Measurements from ENCODE around the gene FAM110D.

Gene FAM110D

DNA sequence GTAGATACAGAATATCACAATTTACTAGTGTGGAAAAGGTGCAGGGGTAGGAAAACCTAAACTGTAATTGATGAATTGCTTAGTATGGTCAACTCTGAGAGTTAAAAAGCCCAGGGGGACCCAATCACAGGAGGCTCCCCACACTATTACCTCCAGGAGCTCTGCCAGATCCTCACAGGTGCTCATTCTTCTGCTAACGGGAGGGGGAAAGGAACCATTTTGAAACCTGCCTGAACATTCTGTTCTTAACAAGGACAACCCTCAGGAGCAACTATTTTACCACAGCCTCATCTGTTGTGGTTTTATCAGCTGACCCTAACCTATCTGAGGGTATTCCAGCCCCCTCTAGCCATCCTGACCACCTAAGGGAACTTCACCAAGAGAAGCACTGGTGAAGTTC, 28.2 kb upstream of the FAM110D start:
- no peak overlapping the region for H3K9ac ChIP-seq (ENCODE audit: low read length)
- no peak overlapping the region for H4K91ac ChIP-seq (ENCODE audit: low read depth, low read length)
- no peak overlapping the region for H2BK5ac ChIP-seq (ENCODE audit: low read depth, low read length, poor library complexity)
- no CpG with 5 or more reads among the region's 1 CpG for WGBS (ENCODE audit: extremely low coverage, insufficient coverage, insufficient read length)
- H4K8ac ChIP-seq (ENCODE audit: low read depth, low read length), result no peak overlapping the region
- H2BK12ac ChIP-seq (ENCODE audit: low read length), result no peak overlapping the region
- no peak overlapping the region for H3K23ac ChIP-seq (ENCODE audit: low read length)
- H3K79me2 ChIP-seq (ENCODE audit: control insufficient read depth, insufficient read depth, low read length, poor library complexity), result no peaks in the 10 kb centered on the region
- H3K36me3 ChIP-seq (ENCODE audit: control insufficient read depth in 1 of 2, insufficient read depth in 2 of 2, low read length in 2 of 2), result no peaks in the 10 kb centered on the region
- H3K4me3 ChIP-seq (ENCODE audit: low read depth, low read length), result no peak overlapping the region
- no peaks in the 10 kb centered on the region for H3K4me1 ChIP-seq (ENCODE audit: control insufficient read depth in 1 of 2, insufficient read depth in 2 of 2, low read length in 2 of 2)
- no peak overlapping the region for H4K12ac ChIP-seq (ENCODE audit: low read depth, low read length)
- no peak overlapping the region for H3K27ac ChIP-seq (ENCODE audit: low read depth, low read length)
- H3K14ac ChIP-seq (ENCODE audit: low read length), result no peak overlapping the region
- no peak overlapping the region for H2BK120ac ChIP-seq (ENCODE audit: insufficient read depth, low read length, poor library complexity)
- H3K9me3 ChIP-seq (ENCODE audit: insufficient read depth, low read depth, low read length), result no peaks in the 10 kb centered on the region
- no peak overlapping the region for H2AFZ ChIP-seq (ENCODE audit: insufficient read depth, low read length, poor library complexity)
- no peak overlapping the region for H2AK5ac ChIP-seq (ENCODE audit: low read length)
- no peaks in the 10 kb centered on the region for H3K27me3 ChIP-seq (ENCODE audit: insufficient read depth, low read length)
- DNase-seq, result no peak
- H3K4ac ChIP-seq (ENCODE audit: low read depth, low read length), result no peak overlapping the region
- no peak overlapping the region for H3K4me2 ChIP-seq (ENCODE audit: low read length)
- no peak overlapping the region for H3K18ac ChIP-seq (ENCODE audit: low read length)
- no peaks in the 10 kb centered on the region for H3K79me1 ChIP-seq (ENCODE audit: low read length)

DNA sequence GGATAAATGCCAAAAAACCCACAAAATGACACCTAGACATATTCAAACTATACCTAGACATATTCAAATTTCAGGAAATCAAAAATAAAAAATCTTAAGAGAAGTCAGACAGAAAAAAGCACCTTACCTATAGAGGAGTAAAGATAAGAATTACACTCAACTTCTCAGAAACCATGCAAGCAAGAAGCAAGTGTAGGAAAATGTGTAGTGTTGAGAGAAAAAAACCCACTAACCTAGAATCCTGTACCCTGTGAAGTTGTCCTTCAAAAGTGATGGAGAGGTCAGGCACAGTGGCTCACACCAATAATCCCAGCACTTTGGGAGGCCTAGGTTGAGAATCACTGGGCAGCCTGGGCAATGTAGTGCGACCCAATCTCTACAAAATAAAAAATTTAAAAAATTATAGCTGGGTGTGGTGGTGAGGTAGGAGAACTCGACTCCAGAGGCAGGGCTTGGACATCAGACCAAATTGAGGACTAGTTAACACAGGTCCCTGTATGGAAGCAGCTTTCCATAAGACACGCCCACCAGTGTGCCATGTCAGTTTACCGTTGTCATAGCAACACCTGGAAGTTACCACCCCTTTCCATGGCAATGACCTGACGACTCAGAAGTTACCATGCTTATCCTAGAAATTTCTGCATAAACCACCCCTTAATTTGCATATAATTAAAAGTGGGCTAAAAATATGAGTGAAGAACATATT, 26.6 kb upstream of the FAM110D start:
- no peak overlapping the region for H2BK5ac ChIP-seq (ENCODE audit: low read depth, low read length, poor library complexity)

DNA sequence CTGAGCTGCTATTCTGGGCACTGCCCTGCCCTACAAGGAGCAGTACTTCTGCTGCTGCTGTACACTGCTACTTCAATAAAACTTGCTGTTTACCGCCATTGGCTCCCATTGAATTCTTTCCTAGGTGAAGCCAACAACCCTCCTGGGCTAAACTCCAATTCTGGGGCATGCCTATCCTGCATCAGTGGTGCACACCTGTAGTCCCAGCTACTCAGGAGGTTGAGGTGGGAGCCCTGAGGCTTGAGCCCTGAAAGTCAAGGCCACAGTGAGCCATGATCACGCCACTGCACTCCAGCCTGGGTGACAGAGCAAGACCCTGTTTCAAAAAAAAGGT, 26.1 kb upstream of the FAM110D start:
- Histone ChIP-seq H2BK12ac (ENCODE audit: low read length) (no peak overlapping the region), H3K79me2 (ENCODE audit: control insufficient read depth, insufficient read depth, low read length, poor library complexity) (no peaks in the 10 kb centered on the region), H4K91ac (ENCODE audit: low read depth, low read length) (no peak overlapping the region), H3K18ac (ENCODE audit: low read length) (no peak overlapping the region), H2BK5ac (ENCODE audit: low read depth, low read length, poor library complexity) (no peak overlapping the region), H3K27me3 (ENCODE audit: insufficient read depth, low read length) (no peaks in the 10 kb centered on the region), H3K27ac (ENCODE audit: low read depth, low read length) (no peak overlapping the region), H3K36me3 (ENCODE audit: control insufficient read depth in 1 of 2, insufficient read depth in 2 of 2, low read length in 2 of 2) (no peaks in the 10 kb centered on the region), H3K4me3 (ENCODE audit: low read depth, low read length) (no peak overlapping the region), H3K9ac (ENCODE audit: low read length) (no peak overlapping the region), H2AFZ (ENCODE audit: insufficient read depth, low read length, poor library complexity) (no peak overlapping the region), H4K8ac (ENCODE audit: low read depth, low read length) (no peak overlapping the region), H3K4ac (ENCODE audit: low read depth, low read length) (no peak overlapping the region), H3K4me2 (ENCODE audit: low read length) (no peak overlapping the region), H3K23ac (ENCODE audit: low read length) (no peak overlapping the region), H4K12ac (ENCODE audit: low read depth, low read length) (no peak overlapping the region), H3K79me1 (ENCODE audit: low read length) (no peaks in the 10 kb centered on the region), H3K4me1 (ENCODE audit: control insufficient read depth in 1 of 2, insufficient read depth in 2 of 2, low read length in 2 of 2) (no peaks in the 10 kb centered on the region), H2AK5ac (ENCODE audit: low read length) (peak overlapping the region; percentile 52), H3K9me3 (ENCODE audit: insufficient read depth, low read depth, low read length) (no peaks in the 10 kb centered on the region), H3K14ac (ENCODE audit: low read length) (no peak overlapping the region), H2BK120ac (ENCODE audit: insufficient read depth, low read length, poor library complexity) (no peak overlapping the region)
- no peak for DNase-seq
- no CpG with 5 or more reads among the region's 2 CpGs for WGBS (ENCODE audit: extremely low coverage, insufficient coverage, insufficient read length)

More for the DNA sequence above, 26.6 kb upstream of the FAM110D start:
- no peak overlapping the region for H2BK120ac ChIP-seq (ENCODE audit: insufficient read depth, low read length, poor library complexity)
- H4K12ac ChIP-seq (ENCODE audit: low read depth, low read length), result no peak overlapping the region
- no peak overlapping the region for H3K27ac ChIP-seq (ENCODE audit: low read depth, low read length)
- no peak overlapping the region for H2AK5ac ChIP-seq (ENCODE audit: low read length)
- peak in 1 of 2 donors; percentile 23 for DNase-seq
- H3K27me3 ChIP-seq (ENCODE audit: insufficient read depth, low read length), result no peaks in the 10 kb centered on the region
- no peak overlapping the region for H3K14ac ChIP-seq (ENCODE audit: low read length)
- no peaks in the 10 kb centered on the region for H3K79me2 ChIP-seq (ENCODE audit: control insufficient read depth, insufficient read depth, low read length, poor library complexity)
- no peak overlapping the region for H4K8ac ChIP-seq (ENCODE audit: low read depth, low read length)
- no peak overlapping the region for H3K23ac ChIP-seq (ENCODE audit: low read length)
- no peak overlapping the region for H4K91ac ChIP-seq (ENCODE audit: low read depth, low read length)
- H3K18ac ChIP-seq (ENCODE audit: low read length), result no peak overlapping the region
- no peak overlapping the region for H3K4ac ChIP-seq (ENCODE audit: low read depth, low read length)
- H3K4me2 ChIP-seq (ENCODE audit: low read length), result no peak overlapping the region
- no peak overlapping the region for H2BK12ac ChIP-seq (ENCODE audit: low read length)
- H3K4me1 ChIP-seq (ENCODE audit: control insufficient read depth in 1 of 2, insufficient read depth in 2 of 2, low read length in 2 of 2), result no peaks in the 10 kb centered on the region
- no peaks in the 10 kb centered on the region for H3K36me3 ChIP-seq (ENCODE audit: control insufficient read depth in 1 of 2, insufficient read depth in 2 of 2, low read length in 2 of 2)
- WGBS (ENCODE audit: extremely low coverage, insufficient coverage, insufficient read length), result no CpG with 5 or more reads among the region's 5 CpGs
- no peaks in the 10 kb centered on the region for H3K79me1 ChIP-seq (ENCODE audit: low read length)
- H3K9me3 ChIP-seq (ENCODE audit: insufficient read depth, low read depth, low read length), result no peaks in the 10 kb centered on the region
- no peak overlapping the region for H2AFZ ChIP-seq (ENCODE audit: insufficient read depth, low read length, poor library complexity)
- H3K4me3 ChIP-seq (ENCODE audit: low read depth, low read length), result no peak overlapping the region
- no peak overlapping the region for H3K9ac ChIP-seq (ENCODE audit: low read length)

GRCh38 chr1:26134466-26134865, 24.4 kb upstream of the FAM110D start:
- H4K8ac ChIP-seq (ENCODE audit: low read depth, low read length), result no peak overlapping the region
- DNase-seq, result no peak
- no peak overlapping the region for H3K4me2 ChIP-seq (ENCODE audit: low read length)
- H3K79me2 ChIP-seq (ENCODE audit: control insufficient read depth, insufficient read depth, low read length, poor library complexity), result no peaks in the 10 kb centered on the region
- H4K12ac ChIP-seq (ENCODE audit: low read depth, low read length), result no peak overlapping the region
- H3K4ac ChIP-seq (ENCODE audit: low read depth, low read length), result no peak overlapping the region
- H3K79me1 ChIP-seq (ENCODE audit: low read length), result no peaks in the 10 kb centered on the region
- H3K36me3 ChIP-seq (ENCODE audit: control insufficient read depth in 1 of 2, insufficient read depth in 2 of 2, low read length in 2 of 2), result no peaks in the 10 kb centered on the region
- no peak overlapping the region for H3K4me3 ChIP-seq (ENCODE audit: low read depth, low read length)
- no peak overlapping the region for H2AFZ ChIP-seq (ENCODE audit: insufficient read depth, low read length, poor library complexity)
- no peaks in the 10 kb centered on the region for H3K9me3 ChIP-seq (ENCODE audit: insufficient read depth, low read depth, low read length)
- WGBS (ENCODE audit: extremely low coverage, insufficient coverage, insufficient read length), result no CpG with 5 or more reads among the region's 3 CpGs
- H3K23ac ChIP-seq (ENCODE audit: low read length), result no peak overlapping the region
- H2BK12ac ChIP-seq (ENCODE audit: low read length), result no peak overlapping the region
- H3K4me1 ChIP-seq (ENCODE audit: control insufficient read depth in 1 of 2, insufficient read depth in 2 of 2, low read length in 2 of 2), result no peaks in the 10 kb centered on the region
- no peak overlapping the region for H2BK5ac ChIP-seq (ENCODE audit: low read depth, low read length, poor library complexity)
- no peak overlapping the region for H2BK120ac ChIP-seq (ENCODE audit: insufficient read depth, low read length, poor library complexity)
- no peak overlapping the region for H2AK5ac ChIP-seq (ENCODE audit: low read length)
- no peak overlapping the region for H3K14ac ChIP-seq (ENCODE audit: low read length)
- no peak overlapping the region for H3K18ac ChIP-seq (ENCODE audit: low read length)
- H4K91ac ChIP-seq (ENCODE audit: low read depth, low read length), result no peak overlapping the region
- no peak overlapping the region for H3K9ac ChIP-seq (ENCODE audit: low read length)
- H3K27ac ChIP-seq (ENCODE audit: low read depth, low read length), result no peak overlapping the region
- H3K27me3 ChIP-seq (ENCODE audit: insufficient read depth, low read length), result no peaks in the 10 kb centered on the region

All from trophoblast cell (in vitro differentiated cells and primary cell).